SU-DHL-6 (cell line): ENCODE results near the gene ZBTB6.

Source experiments
- CTCF ChIP-seq: fragments of 200-600 bp; sonication (generic); IDR thresholded peaks from one replicate; pipeline ENCODE4 v1.5.1; 2017; ENCODE audit warnings: antibody characterized with exemption, mild to moderate bottlenecking, low read length, moderate library complexity; ENCODE audit not compliant: insufficient read depth, poor library complexity, severe bottlenecking
- EZH2phosphoT487 ChIP-seq: fragments of 200-600 bp; sonication (generic), shearing (Covaris generic); conservative IDR thresholded peaks from 2 replicates; pipeline ENCODE4 v1.6.1; 2018; ENCODE audit warnings: mild to moderate bottlenecking, antibody characterized with exemption, low read length, moderate library complexity, mixed read lengths

GRCh38 chr9:122948313-122948712 is 35.2 kb upstream of the ZBTB6 start:
- TF ChIP-seq CTCF, result no peak
- no peak for TF ChIP-seq EZH2phosphoT487
